GM12872 (cell line): ENCODE measurements around the gene PDE10A.

Experiments used
- CTCF ChIP-seq: IDR thresholded peaks from 3 replicates; pipeline ENCODE4 v1.5.1; 2011; ENCODE audit warnings: low read depth, mild to moderate bottlenecking, low read length, moderate library complexity; ENCODE audit not compliant: insufficient read depth

The PDE10A gene

GRCh38 chr6:165665384-165665672 lies 2.3 kb upstream of the PDE10A start:
- TF ChIP-seq CTCF: no peak

- TF ChIP-seq CTCF: no peak
These were observed 1.7 kb upstream of the PDE10A start for GRCh38 chr6:165664559-165665383.

GRCh38 chr6:165663736-165664558 lies 906 bp upstream of the PDE10A start:
- no peak for TF ChIP-seq CTCF

GRCh38 chr6:165663377-165663735 lies 315 bp upstream of the PDE10A start:
- no peak for TF ChIP-seq CTCF

- TF ChIP-seq CTCF: no peak
These were observed 846 bp downstream of the PDE10A start for GRCh38 chr6:165662041-165662748.

GRCh38 chr6:165661664-165662025 lies 1.4 kb downstream of the PDE10A start:
- TF ChIP-seq CTCF: no peak
